Esophagus (tissue), 2 donors: ENCODE measurements around the gene HELZ2. TPM values are rescaled to one million over a fixed set of nuclear protein-coding genes. Genes with fewer than 3 reads are reported as not detected.

ENCODE experiments used
- H3K27ac ChIP-seq, 2 donors: one replicate each; pipeline ENCODE4 v1.5.1; 2013; ENCODE audit warnings: low read depth in 2 of 2, mild to moderate bottlenecking in 2 of 2, inconsistent platforms in 1 of 2, low read length in 1 of 2, moderate library complexity in 1 of 2
- H3K27me3 ChIP-seq, 2 donors: one replicate each; pipeline ENCODE4 v1.6.1; 2013; ENCODE audit warnings: low read length in 2 of 2, control low read depth in 1 of 2, mild to moderate bottlenecking in 1 of 2; ENCODE audit not compliant: insufficient read depth in 2 of 2, control insufficient read depth in 1 of 2
- H3K36me3 ChIP-seq, 2 donors: one replicate each; pipeline ENCODE4 v1.6.1; 2013; ENCODE audit warnings: low read length in 1 of 2; ENCODE audit not compliant: control insufficient read depth in 2 of 2, insufficient read depth in 2 of 2
- H3K4me1 ChIP-seq, 2 donors: one replicate each; pipeline ENCODE4 v1.6.1; 2013; ENCODE audit warnings: low read length in 1 of 2; ENCODE audit not compliant: control insufficient read depth in 2 of 2, insufficient read depth in 2 of 2
- H3K4me3 ChIP-seq, 2 donors: one replicate each; pipeline ENCODE4 v1.5.1; 2013; ENCODE audit warnings: low read length in 2 of 2, mild to moderate bottlenecking in 2 of 2, low read depth in 1 of 2, moderate library complexity in 1 of 2
- H3K9me3 ChIP-seq, 2 donors: one replicate each; pipeline ENCODE4 v1.6.1; 2013; ENCODE audit warnings: mild to moderate bottlenecking in 2 of 2, low read depth in 1 of 2, low read length in 1 of 2, moderate library complexity in 1 of 2; ENCODE audit not compliant: control insufficient read depth in 2 of 2, insufficient read depth in 1 of 2
- WGBS, 2 donors: extraction: QIAGEN DNeasy Blood & Tissue Kit; methylation state at CpG; one replicate each; pipeline ENCODE4 v1.1.7; 2013; 5-methylcytosine and 5-hydroxymethylcytosine counted together
- polyA plus RNA-seq, 2 donors: library from polyadenylated mRNA; stranded (reverse); fragments of 200-250 nt; gene quantifications; one replicate each; pipeline ENCODE4 v1.2.3, GENCODE V29; 2013
- donor health status: healthy with polysubstance abuse.
- donor health status: Bipolar disorder and iron deficiency.

Gene HELZ2
- polyA plus RNA-seq, 2 donors, result 7.2 to 8.3 TPM

GRCh38 chr20:63599396-63600050 is 25.5 kb upstream of the HELZ2 start:
- no peak overlapping the region for H3K4me3 ChIP-seq
- peaks cover 11 to 29% of the 10 kb centered on the region in 2 donors for H3K36me3 ChIP-seq
- H3K27me3 ChIP-seq, result no peaks in the 10 kb centered on the region
- H3K9me3 ChIP-seq, result no peaks in the 10 kb centered on the region
- no peaks in the 10 kb centered on the region for H3K4me1 ChIP-seq
- WGBS, 2 donors, result 95 to 96% methylated on average over 27 of the region's 27 CpGs
- H3K27ac ChIP-seq, result no peak overlapping the region

- Histone ChIP-seq H3K27ac (no peak overlapping the region), H3K27me3 (no peaks in the 10 kb centered on the region), H3K9me3 (no peaks in the 10 kb centered on the region), H3K4me1 (peaks cover 3% of the 10 kb centered on the region in 2 donors), H3K4me3 (no peak overlapping the region), H3K36me3 (peaks cover 7 to 26% of the 10 kb centered on the region in 2 donors)
- 87 to 92% methylated on average over 32 to 33 of the region's 33 CpGs for WGBS, 2 donors
Measured at GRCh38 chr20:63598479-63599395, 24.7 kb upstream of the HELZ2 start.

- no peaks in the 10 kb centered on the region for H3K27me3 ChIP-seq
- WGBS, 2 donors, result 88 to 90% methylated on average over 23 of the region's 23 CpGs
- H3K4me1 ChIP-seq, result peaks cover 3% of the 10 kb centered on the region in 2 donors
- no peaks in the 10 kb centered on the region for H3K9me3 ChIP-seq
- H3K4me3 ChIP-seq, result no peak overlapping the region
- peaks cover 7 to 32% of the 10 kb centered on the region in 2 donors for H3K36me3 ChIP-seq
- no peak overlapping the region for H3K27ac ChIP-seq
Measured at GRCh38 chr20:63597651-63598478, 23.8 kb upstream of the HELZ2 start.

GRCh38 chr20:63596423-63596822 is 22.4 kb upstream of the HELZ2 start:
- H3K27me3 ChIP-seq, result no peaks in the 10 kb centered on the region
- no peak overlapping the region for H3K27ac ChIP-seq
- 92 to 93% methylated on average over 6 of the region's 6 CpGs for WGBS, 2 donors
- peaks cover 3% of the 10 kb centered on the region in 2 donors for H3K4me1 ChIP-seq
- H3K36me3 ChIP-seq, result peaks cover 12 to 37% of the 10 kb centered on the region in 2 donors
- no peaks in the 10 kb centered on the region for H3K9me3 ChIP-seq
- H3K4me3 ChIP-seq, result no peak overlapping the region

- H3K4me3 ChIP-seq, result no peak overlapping the region
- peaks cover 3% of the 10 kb centered on the region in 2 donors for H3K4me1 ChIP-seq
- peaks cover 12 to 45% of the 10 kb centered on the region in 2 donors for H3K36me3 ChIP-seq
- no peaks in the 10 kb centered on the region for H3K9me3 ChIP-seq
- no peaks in the 10 kb centered on the region for H3K27me3 ChIP-seq
- 92 to 94% methylated on average over 25 to 30 of the region's 30 CpGs for WGBS, 2 donors
- H3K27ac ChIP-seq, result no peak overlapping the region
Measured at GRCh38 chr20:63595416-63596127, 21.5 kb upstream of the HELZ2 start.

GRCh38 chr20:63594043-63594561 is 20.1 kb upstream of the HELZ2 start:
- peaks cover 3% of the 10 kb centered on the region in 2 donors for H3K4me1 ChIP-seq
- WGBS, 2 donors, result 54 to 59% methylated on average over 10 of the region's 10 CpGs
- H3K36me3 ChIP-seq, result peaks cover 12 to 56% of the 10 kb centered on the region in 2 donors
- no peaks in the 10 kb centered on the region for H3K27me3 ChIP-seq
- no peak overlapping the region for H3K4me3 ChIP-seq
- peak overlapping the region in 1 of 2 donors; percentile 43 for H3K27ac ChIP-seq
- H3K9me3 ChIP-seq, result no peaks in the 10 kb centered on the region

- WGBS, 2 donors, result 91 to 94% methylated on average over 13 of the region's 13 CpGs
Measured at GRCh38 chr20:63592661-63593060, 18.6 kb upstream of the HELZ2 start.

GRCh38 chr20:63591786-63592355 is 17.8 kb upstream of the HELZ2 start:
- 95 to 98% methylated on average over 28 of the region's 28 CpGs for WGBS, 2 donors
- peaks cover 12 to 54% of the 10 kb centered on the region in 2 donors for H3K36me3 ChIP-seq
- no peak overlapping the region for H3K27ac ChIP-seq
- peaks cover 3% of the 10 kb centered on the region in 2 donors for H3K4me1 ChIP-seq
- no peaks in the 10 kb centered on the region for H3K9me3 ChIP-seq
- H3K4me3 ChIP-seq, result no peak overlapping the region
- H3K27me3 ChIP-seq, result no peaks in the 10 kb centered on the region

More at GRCh38 chr20:63592661-63593060, 18.6 kb upstream of the HELZ2 start:
- H3K36me3 ChIP-seq, result peaks cover 12 to 56% of the 10 kb centered on the region in 2 donors
- peaks cover 3% of the 10 kb centered on the region in 2 donors for H3K4me1 ChIP-seq
- no peaks in the 10 kb centered on the region for H3K9me3 ChIP-seq
- H3K27ac ChIP-seq, result no peak overlapping the region
- H3K4me3 ChIP-seq, result no peak overlapping the region
- H3K27me3 ChIP-seq, result no peaks in the 10 kb centered on the region
